CD14-positive monocyte (primary cell): Measurements from ENCODE around the gene EPC1. TPM values are rescaled to one million over a fixed set of nuclear protein-coding genes. Genes with fewer than 3 reads are reported as not detected.

ENCODE experiments used
- DNase-seq, 3 donors: peaks; one replicate each; pipeline ENCODE4 v3.0.0-alpha.2; 2011 to 2022
- H2AFZ ChIP-seq: 2 replicates; pipeline ENCODE4 v1.6.0; 2012; ENCODE audit warnings: mild to moderate bottlenecking, low read depth, low read length, inconsistent platforms; ENCODE audit not compliant: insufficient read depth, poor library complexity, severe bottlenecking
- H3K27ac ChIP-seq, 2 donors: 1 replicate in 1 of 2; 2 replicates in 1 of 2; pipeline ENCODE4 v1.5.1; 2012 to 2013; ENCODE audit warnings: low read length in 2 of 2, control low read depth in 1 of 2, inconsistent platforms in 1 of 2, low read depth in 1 of 2, mild to moderate bottlenecking in 1 of 2
- H3K27me3 ChIP-seq, 2 donors: one replicate each; pipeline versions ENCODE4 v1.6.0 to v1.6.1; 2011 to 2013; ENCODE audit warnings: low read length in 2 of 2; ENCODE audit not compliant: control insufficient read depth in 2 of 2, insufficient read depth in 2 of 2
- H3K36me3 ChIP-seq, 2 donors: replicated peaks in 1 of 2; 1 replicate in 1 of 2; 2 replicates in 1 of 2; pipeline versions ENCODE4 v1.5.1 to v1.6.1; 2012 to 2013; ENCODE audit warnings: low read length in 2 of 2, control low read depth in 1 of 2, inconsistent platforms in 1 of 2, mild to moderate bottlenecking in 1 of 2; ENCODE audit not compliant: insufficient read depth in 2 of 2, control insufficient read depth in 1 of 2
- H3K4me1 ChIP-seq, 2 donors: 1 replicate in 1 of 2; 2 replicates in 1 of 2; pipeline versions ENCODE4 v1.5.1 to v1.6.1; 2012 to 2013; ENCODE audit warnings: low read length in 2 of 2, control low read depth in 1 of 2, inconsistent platforms in 1 of 2, mild to moderate bottlenecking in 1 of 2, moderate library complexity in 1 of 2; ENCODE audit not compliant: insufficient read depth in 2 of 2, control insufficient read depth in 1 of 2
- H3K4me2 ChIP-seq: replicated peaks from 2 replicates; pipeline ENCODE3; 2012; ENCODE audit warnings: low read length, moderate library complexity, mild to moderate bottlenecking; ENCODE audit not compliant: poor library complexity, severe bottlenecking; ENCODE audit errors: extremely low read depth
- H3K4me3 ChIP-seq, 3 experiments: fragments of 200-600 bp in 1 of 3; sonication (generic) in 1 of 3; replicated peaks in 1 of 3; 1 replicate in 2 of 3; 2 replicates in 1 of 3; pipeline ENCODE4 v1.5.1; 2011 to 2013; ENCODE audit warnings: low read length in 3 of 3, mild to moderate bottlenecking in 3 of 3, control low read depth in 2 of 3, low read depth in 2 of 3, inconsistent platforms in 1 of 3, moderate library complexity in 1 of 3
- H3K79me2 ChIP-seq: 2 replicates; pipeline ENCODE4 v1.6.0; 2012; ENCODE audit warnings: mild to moderate bottlenecking, control low read depth, inconsistent platforms, low read length, moderate library complexity; ENCODE audit not compliant: insufficient read depth
- H3K9ac ChIP-seq: 2 replicates; pipeline ENCODE4 v1.6.0; 2017; ENCODE audit warnings: low read length, mild to moderate bottlenecking; ENCODE audit not compliant: insufficient read depth, poor library complexity, severe bottlenecking
- H3K9me3 ChIP-seq, 2 donors: replicated peaks in 1 of 2; 1 replicate in 1 of 2; 2 replicates in 1 of 2; pipeline versions ENCODE4 v1.5.1 to v1.6.1; 2012 to 2013; ENCODE audit warnings: low read length in 2 of 2, control low read depth in 1 of 2; ENCODE audit not compliant: control insufficient read depth in 1 of 2, insufficient read depth in 1 of 2
- H4K20me1 ChIP-seq: 2 replicates; pipeline ENCODE4 v1.6.0; 2012; ENCODE audit warnings: mild to moderate bottlenecking, low read length, control low read depth, moderate library complexity; ENCODE audit not compliant: insufficient read depth
- H3K27ac Mint-ChIP-seq, 7 donors: one replicate each; pipeline ENCODE4 v1.8.0; 2020; ENCODE audit warnings: mild to moderate bottlenecking in 7 of 7, mixed read lengths in 7 of 7, moderate library complexity in 6 of 7, inconsistent platforms in 2 of 7
- H3K27me3 Mint-ChIP-seq, 3 donors: one replicate each; pipeline ENCODE4 v1.8.0; 2021 to 2022; ENCODE audit warnings: low read depth in 3 of 3, mild to moderate bottlenecking in 3 of 3, mixed read lengths in 3 of 3, moderate library complexity in 3 of 3, inconsistent platforms in 1 of 3
- H3K36me3 Mint-ChIP-seq, 2 donors: one replicate each; pipeline ENCODE4 v1.8.0; 2020; ENCODE audit warnings: mixed read lengths in 2 of 2, inconsistent platforms in 1 of 2, mild to moderate bottlenecking in 1 of 2
- H3K4me1 Mint-ChIP-seq: one replicate; pipeline ENCODE4 v1.8.0; 2020; ENCODE audit warnings: mild to moderate bottlenecking, mixed read lengths
- H3K4me3 Mint-ChIP-seq, 2 donors: one replicate each; pipeline ENCODE4 v1.8.0; 2020; ENCODE audit warnings: mild to moderate bottlenecking in 2 of 2, mixed read lengths in 2 of 2, moderate library complexity in 1 of 2
- H3K9me3 Mint-ChIP-seq, 7 donors: one replicate each; pipeline ENCODE4 v1.8.0; 2020 to 2022; ENCODE audit warnings: mixed read lengths in 7 of 7, mild to moderate bottlenecking in 6 of 7, moderate library complexity in 6 of 7, inconsistent platforms in 2 of 7
- CTCF ChIP-seq: fragments of 200-600 bp; IDR thresholded peaks from one replicate; pipeline ENCODE4 v1.8.0; 2022; ENCODE audit warnings: antibody characterized with exemption, mild to moderate bottlenecking
- WGBS: methylation state at CpG from one replicate; pipeline ENCODE4 v1.1.5; 2013; ENCODE audit warnings: missing lambda C conversion rate; ENCODE audit not compliant: insufficient coverage; 5-methylcytosine and 5-hydroxymethylcytosine counted together
- intact Hi-C, 2 donors: fragments of 100-400 bp; cut with micrococcal nuclease; formaldehyde crosslinking; loops; one replicate each; pipeline versions ENCODE4 v1.15.0 to v1.15.1; 2023
- polyA plus RNA-seq, 3 donors: library from polyadenylated mRNA; depleted of rRNA in 1 of 3; unstranded in 2 of 3; stranded (reverse) in 1 of 3; fragments of 300-500 nt in 2 of 3; fragments of >200 nt in 1 of 3; fragmentation: Illumina TruSeq in 2 of 3; gene quantifications; 1 replicate in 2 of 3; 2 replicates in 1 of 3; pipeline ENCODE4 v1.2.3, GENCODE V29; 2012 to 2021

Gene EPC1
- polyA plus RNA-seq, 3 donors: 28.3 to 60.8 (median 31.0) TPM

- H3K4me3 Mint-ChIP-seq: no peak overlapping the region
- peaks cover 0 to 2% (median 1%) of the 10 kb centered on the region in 3 donors for H3K27me3 Mint-ChIP-seq
- peaks cover 24 to 29% of the 10 kb centered on the region in 2 donors for H3K36me3 Mint-ChIP-seq
- Histone ChIP-seq H3K9ac (no peak overlapping the region), H3K4me1 (peaks cover 13 to 25% of the 10 kb centered on the region in 2 donors), H3K9me3 (no peaks in the 10 kb centered on the region), H3K36me3 (peaks cover 2 to 18% of the 10 kb centered on the region in 2 donors), H3K4me3 (no peak overlapping the region), H3K79me2 (peaks cover 96% of the 10 kb centered on the region), H3K27me3 (no peaks in the 10 kb centered on the region), H2AFZ (no peak overlapping the region), H3K4me2 (no peak overlapping the region), H4K20me1 (peaks cover 96% of the 10 kb centered on the region), H3K27ac (peak overlapping the region in 1 of 2 donors; percentile 23)
- no peak for DNase-seq
- WGBS: no CpG with 5 or more reads among the region's 1 CpG
- H3K4me1 Mint-ChIP-seq: peaks cover 45% of the 10 kb centered on the region
- no peak overlapping the region for H3K27ac Mint-ChIP-seq
- no peaks in the 10 kb centered on the region for H3K9me3 Mint-ChIP-seq
- no peak for TF ChIP-seq CTCF
- intact Hi-C loops: loop anchor here in 1 of 2 donors (10.0 kb wide), 3 partner anchors 47 to 287 kb away; partner anchors contain the start of gene KIF5B
Observed at GRCh38 chr10:32341596-32341995, 5.4 kb downstream of the EPC1 start.

GRCh38 chr10:32340596-32341180 is 6.3 kb downstream of the EPC1 start:
- Histone ChIP-seq H3K27ac (peak overlapping the region in 1 of 2 donors; percentile 23), H3K4me2 (no peak overlapping the region), H2AFZ (no peak overlapping the region), H3K79me2 (peaks cover 100% of the 10 kb centered on the region), H3K4me1 (peaks cover 13 to 21% of the 10 kb centered on the region in 2 donors), H3K4me3 (no peak overlapping the region), H3K36me3 (peaks cover 2 to 18% of the 10 kb centered on the region in 2 donors), H3K27me3 (no peaks in the 10 kb centered on the region), H4K20me1 (peaks cover 100% of the 10 kb centered on the region), H3K9me3 (no peaks in the 10 kb centered on the region), H3K9ac (no peak overlapping the region)
- no peak for TF ChIP-seq CTCF
- WGBS: 90% methylated on average over 3 of the region's 4 CpGs
- intact Hi-C loops: loop anchor here in 1 of 2 donors (10.0 kb wide), 3 partner anchors 46 to 286 kb away; partner anchors contain the start of gene KIF5B
- Mint-ChIP-seq H3K36me3 (peaks cover 26 to 34% of the 10 kb centered on the region in 2 donors), H3K27ac (peak overlapping the region in 2 of 7 donors; percentile 50 to 55), H3K4me3 (no peak overlapping the region), H3K9me3 (no peaks in the 10 kb centered on the region), H3K4me1 (peaks cover 50% of the 10 kb centered on the region), H3K27me3 (peaks cover 0 to 2% (median 1%) of the 10 kb centered on the region in 3 donors)
- no peak for DNase-seq
